IPS-20b (cell line): Measurements from ENCODE around the gene FHIT.

ENCODE experiments used
- H3K27ac ChIP-seq: one replicate; pipeline ENCODE4 v1.5.1; 2013; ENCODE audit warnings: low read length
- H3K27me3 ChIP-seq: 2 replicates; pipeline ENCODE4 v1.6.1; 2013; ENCODE audit warnings: mild to moderate bottlenecking, low read length, inconsistent platforms; ENCODE audit not compliant: insufficient read depth
- H3K36me3 ChIP-seq: 2 replicates; pipeline ENCODE4 v1.6.1; 2013; ENCODE audit warnings: low read depth, mild to moderate bottlenecking, inconsistent platforms, low read length, moderate library complexity; ENCODE audit not compliant: insufficient read depth
- H3K4me1 ChIP-seq: 2 replicates; pipeline ENCODE4 v1.6.1; 2013; ENCODE audit warnings: mild to moderate bottlenecking, control low read depth, inconsistent platforms, low read length, moderate library complexity; ENCODE audit not compliant: insufficient read depth
- H3K4me3 ChIP-seq: 2 replicates; pipeline ENCODE4 v1.5.1; 2013; ENCODE audit warnings: mild to moderate bottlenecking, low read length, inconsistent platforms
- H3K9ac ChIP-seq: 2 replicates; pipeline ENCODE4 v1.6.1; 2013; ENCODE audit warnings: low read depth, mild to moderate bottlenecking, inconsistent platforms, low read length, moderate library complexity
- H3K9me3 ChIP-seq: 2 replicates; pipeline ENCODE4 v1.6.1; 2013; ENCODE audit warnings: mild to moderate bottlenecking, low read depth, low read length, inconsistent platforms; ENCODE audit not compliant: insufficient read depth

FHIT gene

DNA sequence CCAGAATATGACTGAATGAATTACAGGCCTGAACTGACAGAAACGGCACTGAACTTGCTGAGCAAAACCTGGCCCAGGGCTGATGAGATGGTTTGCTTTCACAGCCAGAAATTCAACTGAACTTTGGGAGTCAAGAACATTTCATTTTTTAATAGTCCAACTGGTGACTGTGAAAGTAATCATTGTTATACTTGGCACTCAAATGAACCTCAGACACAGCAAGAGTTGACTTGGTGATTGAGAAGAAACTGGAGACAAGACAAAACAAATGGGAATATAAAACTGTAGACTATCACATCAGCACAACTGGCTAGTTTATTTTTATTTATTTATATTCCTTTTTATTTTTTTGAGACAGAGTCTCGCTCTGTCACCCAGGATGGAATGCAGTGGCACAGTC, 1342.6 kb downstream of the FHIT start:
- H3K36me3 ChIP-seq, result no peaks in the 10 kb centered on the region
- H3K9ac ChIP-seq, result no peak overlapping the region

DNA sequence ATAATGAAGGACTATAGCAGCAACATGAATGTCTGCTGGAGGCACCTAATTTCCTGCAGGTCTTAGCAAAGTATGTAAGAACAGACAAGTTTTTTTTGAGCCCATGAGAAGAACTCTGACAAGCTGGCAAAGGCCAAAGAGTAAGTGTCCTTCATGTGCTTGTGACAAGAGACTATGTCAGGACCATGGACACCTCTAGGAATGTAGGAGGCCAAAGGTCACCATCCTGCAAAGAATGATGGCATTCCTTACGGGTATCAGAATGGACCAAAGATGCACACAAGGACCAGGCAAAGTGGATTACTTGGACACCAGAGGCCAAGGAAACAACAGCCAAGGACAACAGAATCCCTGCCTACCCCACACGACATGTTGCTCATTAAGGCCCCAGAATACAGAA, 1343.0 kb downstream of the FHIT start:
- Histone ChIP-seq H3K9ac (no peak overlapping the region), H3K4me3 (no peak overlapping the region), H3K27ac (no peak overlapping the region), H3K4me1 (no peaks in the 10 kb centered on the region), H3K36me3 (no peaks in the 10 kb centered on the region), H3K9me3 (peaks cover 6% of the 10 kb centered on the region), H3K27me3 (no peaks in the 10 kb centered on the region)

More for the DNA sequence above, 1342.6 kb downstream of the FHIT start:
- H3K9me3 ChIP-seq, result peaks cover 6% of the 10 kb centered on the region
- no peaks in the 10 kb centered on the region for H3K27me3 ChIP-seq
- H3K27ac ChIP-seq, result no peak overlapping the region
- H3K4me3 ChIP-seq, result no peak overlapping the region
- no peaks in the 10 kb centered on the region for H3K4me1 ChIP-seq

DNA sequence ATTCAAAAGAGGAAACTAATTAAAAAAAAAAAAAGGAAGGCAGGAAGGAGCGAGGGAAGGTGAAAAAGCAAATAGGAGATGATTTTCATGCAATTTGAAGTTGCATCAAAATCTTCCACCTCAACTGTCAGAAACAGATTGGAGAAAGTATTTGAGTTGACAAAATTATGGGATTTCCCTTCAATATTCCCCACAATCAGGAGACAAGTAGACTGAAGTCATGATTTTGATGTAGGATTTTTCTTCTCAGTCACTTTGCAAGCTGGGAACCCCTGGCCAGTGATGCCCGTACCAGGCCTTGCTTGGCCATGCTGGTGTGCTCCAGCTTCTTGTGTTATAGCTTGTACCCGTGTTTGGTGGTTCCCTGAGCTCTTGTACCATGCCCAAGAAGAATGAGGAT, 1347.0 kb downstream of the FHIT start:
- H3K9ac ChIP-seq, result no peak overlapping the region
- no peaks in the 10 kb centered on the region for H3K27me3 ChIP-seq
- no peaks in the 10 kb centered on the region for H3K36me3 ChIP-seq
- no peaks in the 10 kb centered on the region for H3K4me1 ChIP-seq
- peaks cover 6% of the 10 kb centered on the region for H3K9me3 ChIP-seq
- H3K27ac ChIP-seq, result no peak overlapping the region
- no peak overlapping the region for H3K4me3 ChIP-seq

DNA sequence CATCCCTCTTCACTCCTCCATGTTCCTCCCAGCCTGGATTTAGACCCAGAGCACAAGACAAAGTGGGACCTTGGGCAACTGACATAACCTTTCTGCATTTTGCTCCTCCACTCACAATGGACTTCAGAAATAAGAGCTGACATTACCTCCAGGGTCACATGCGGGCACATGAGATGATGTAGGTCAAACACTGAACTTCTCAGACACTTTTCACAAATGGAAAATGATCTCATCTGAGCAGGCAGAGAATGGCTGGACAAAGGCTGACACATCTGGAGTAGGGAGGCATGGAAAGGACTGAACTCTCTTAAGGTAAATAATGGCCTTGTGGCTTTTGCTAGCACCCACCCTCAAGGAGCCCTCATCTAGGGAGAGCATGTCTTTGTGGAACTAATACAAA, 1352.2 kb downstream of the FHIT start:
- H3K27me3 ChIP-seq, result no peaks in the 10 kb centered on the region
- no peak overlapping the region for H3K27ac ChIP-seq

DNA sequence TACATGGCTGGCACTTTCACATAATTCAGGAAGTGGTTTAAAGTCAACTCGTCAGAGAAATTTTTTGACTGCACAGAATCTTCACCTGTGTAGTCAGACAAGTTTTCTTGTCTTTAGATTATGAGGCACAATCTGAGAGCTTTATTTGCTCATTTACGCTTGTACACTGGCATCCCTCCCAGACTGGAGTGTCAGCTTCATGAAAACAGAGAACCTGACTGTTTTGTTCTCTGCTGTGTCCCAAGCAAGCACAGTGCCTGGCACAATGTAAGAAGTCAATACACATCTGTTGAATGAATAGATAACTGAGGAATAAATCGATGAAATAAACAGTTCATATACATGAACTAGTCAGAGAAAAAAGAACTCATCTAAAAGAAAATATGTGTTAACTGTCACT, 1355.3 kb downstream of the FHIT start:
- no peak overlapping the region for H3K27ac ChIP-seq

More for the DNA sequence above, 1352.2 kb downstream of the FHIT start:
- H3K4me3 ChIP-seq, result no peak overlapping the region
- H3K9ac ChIP-seq, result no peak overlapping the region
- H3K9me3 ChIP-seq, result no peaks in the 10 kb centered on the region
- H3K36me3 ChIP-seq, result no peaks in the 10 kb centered on the region
- H3K4me1 ChIP-seq, result no peaks in the 10 kb centered on the region

DNA sequence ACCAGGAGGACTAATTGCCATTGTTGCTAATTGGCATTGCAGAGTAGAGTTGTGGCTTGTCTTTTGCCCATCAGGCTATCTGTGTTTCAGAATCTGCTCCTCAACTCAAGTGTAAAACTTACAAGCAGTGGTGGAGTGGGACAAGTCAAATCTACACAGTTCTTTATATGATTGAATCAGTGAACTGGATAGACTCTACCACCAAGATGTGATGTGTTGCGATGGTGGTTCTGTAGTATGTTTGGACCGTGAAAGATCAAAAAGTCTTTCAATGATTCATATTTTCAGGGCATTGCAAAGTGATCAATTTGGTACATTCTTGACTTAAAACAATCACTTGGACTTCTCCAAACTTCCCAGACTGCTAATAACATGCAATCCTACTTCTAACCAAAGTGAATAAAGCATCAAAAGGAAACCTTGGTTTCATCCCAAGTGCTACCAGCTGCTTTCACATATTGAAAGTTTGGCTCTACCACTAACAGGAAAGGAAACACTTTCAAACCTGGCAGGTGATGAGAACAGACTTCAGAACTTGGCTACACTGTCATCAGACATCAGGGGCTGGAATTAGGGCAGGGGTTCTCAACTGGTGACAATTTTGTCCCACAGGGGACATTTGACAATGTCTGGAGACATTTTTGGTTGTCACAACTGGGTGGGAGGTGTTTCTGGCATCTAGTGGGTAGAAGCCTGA, 1356.7 kb downstream of the FHIT start:
- Histone ChIP-seq H3K27me3 (no peaks in the 10 kb centered on the region), H3K9me3 (no peaks in the 10 kb centered on the region), H3K4me1 (no peaks in the 10 kb centered on the region), H3K4me3 (no peak overlapping the region), H3K27ac (no peak overlapping the region), H3K36me3 (no peaks in the 10 kb centered on the region), H3K9ac (no peak overlapping the region)

More for the DNA sequence above, 1355.3 kb downstream of the FHIT start:
- H3K4me1 ChIP-seq, result no peaks in the 10 kb centered on the region
- no peak overlapping the region for H3K4me3 ChIP-seq
- no peak overlapping the region for H3K9ac ChIP-seq
- H3K27me3 ChIP-seq, result no peaks in the 10 kb centered on the region
- H3K36me3 ChIP-seq, result no peaks in the 10 kb centered on the region
- no peaks in the 10 kb centered on the region for H3K9me3 ChIP-seq

DNA sequence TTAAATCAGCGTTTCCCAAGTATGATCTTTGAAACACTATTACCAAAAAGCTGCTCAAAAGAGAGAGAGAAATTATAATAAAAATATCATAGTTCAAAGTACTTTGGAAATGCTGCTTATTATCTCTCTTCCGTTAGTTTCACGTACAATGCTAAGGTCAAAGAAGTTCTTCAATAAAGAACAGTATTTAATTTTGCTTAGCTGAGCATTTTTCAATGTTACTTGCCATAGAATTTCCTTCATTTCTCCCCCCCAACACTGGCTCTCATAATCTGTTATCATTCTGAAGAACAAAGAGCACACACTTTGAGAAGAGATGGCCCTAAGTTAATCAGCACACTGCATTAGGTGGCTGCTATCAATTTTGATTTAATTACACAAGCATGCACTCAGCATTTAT, 1360.6 kb downstream of the FHIT start:
- no peaks in the 10 kb centered on the region for H3K27me3 ChIP-seq
- no peaks in the 10 kb centered on the region for H3K4me1 ChIP-seq
- no peak overlapping the region for H3K4me3 ChIP-seq
- H3K9me3 ChIP-seq, result no peaks in the 10 kb centered on the region
- H3K27ac ChIP-seq, result no peak overlapping the region
- no peaks in the 10 kb centered on the region for H3K36me3 ChIP-seq
- H3K9ac ChIP-seq, result no peak overlapping the region

DNA sequence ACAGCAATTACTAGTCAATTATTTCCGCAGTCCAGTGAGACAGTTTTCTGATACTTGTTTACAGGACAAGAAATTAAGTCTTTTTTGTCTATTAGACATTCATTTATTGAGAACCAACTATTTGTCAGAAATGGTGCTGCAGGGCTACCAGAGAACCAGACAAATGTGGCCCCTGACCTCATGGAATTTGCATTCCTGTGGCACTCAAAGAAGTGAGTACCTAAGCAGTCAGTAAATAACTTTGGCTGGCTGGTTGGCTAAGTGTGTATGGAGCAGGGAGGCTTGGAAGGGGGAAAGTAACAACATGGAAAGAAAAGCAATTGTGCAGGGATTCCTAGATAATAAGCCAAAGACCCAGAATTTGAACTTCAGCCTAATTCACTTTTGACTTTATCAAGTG, 1364.5 kb downstream of the FHIT start:
- Histone ChIP-seq H3K27ac (no peak overlapping the region), H3K9me3 (no peaks in the 10 kb centered on the region), H3K27me3 (no peaks in the 10 kb centered on the region), H3K4me3 (no peak overlapping the region), H3K4me1 (no peaks in the 10 kb centered on the region), H3K36me3 (no peaks in the 10 kb centered on the region), H3K9ac (no peak overlapping the region)

DNA sequence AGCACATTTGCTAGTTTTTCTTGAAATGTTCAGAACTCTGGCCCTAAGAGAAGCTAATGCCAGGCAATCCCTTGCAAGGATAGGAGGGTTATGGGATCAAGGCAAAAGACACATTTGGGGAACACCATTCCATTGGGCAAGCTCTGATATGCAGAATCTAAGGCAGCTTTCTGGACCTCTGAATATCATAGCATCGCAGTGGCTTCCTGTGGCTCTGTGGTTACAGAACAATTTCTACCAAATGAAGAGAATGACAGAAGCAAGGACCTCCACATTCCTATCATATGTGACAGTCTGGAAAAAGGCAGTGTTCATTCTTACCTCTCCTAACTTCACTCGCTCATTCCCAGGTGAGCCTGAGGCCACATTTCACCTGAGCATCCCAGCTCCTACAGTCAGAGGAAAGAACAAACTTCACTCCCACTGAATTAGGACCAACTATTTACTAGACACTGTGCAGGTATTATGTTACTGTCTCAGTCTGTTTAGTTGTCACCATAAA, 1365.3 kb downstream of the FHIT start:
- H3K27me3 ChIP-seq, result no peaks in the 10 kb centered on the region
- H3K36me3 ChIP-seq, result no peaks in the 10 kb centered on the region
- H3K9me3 ChIP-seq, result no peaks in the 10 kb centered on the region
- H3K4me1 ChIP-seq, result no peaks in the 10 kb centered on the region
- H3K4me3 ChIP-seq, result no peak overlapping the region
- H3K27ac ChIP-seq, result no peak overlapping the region
- no peak overlapping the region for H3K9ac ChIP-seq

DNA sequence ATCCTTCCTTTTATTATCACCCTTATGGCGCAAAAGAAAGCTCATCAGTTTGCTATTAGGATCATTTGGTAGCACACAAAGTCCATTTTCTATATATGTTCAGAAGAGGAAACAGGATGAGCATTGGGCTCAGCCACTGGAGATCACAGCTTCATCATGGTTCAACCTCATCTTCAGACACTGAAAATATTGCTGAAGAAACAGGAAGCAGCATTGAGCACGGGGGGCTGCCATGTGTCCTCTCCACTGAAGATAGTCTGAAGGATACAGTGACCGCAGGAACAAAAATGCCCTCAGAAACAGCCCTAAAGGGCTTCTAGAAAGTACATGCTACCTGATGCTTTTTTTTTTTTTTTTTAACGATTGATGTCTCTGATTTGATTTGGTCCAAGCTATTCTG, 1366.2 kb downstream of the FHIT start:
- Histone ChIP-seq H3K4me1 (no peaks in the 10 kb centered on the region), H3K27me3 (no peaks in the 10 kb centered on the region), H3K9me3 (no peaks in the 10 kb centered on the region), H3K36me3 (no peaks in the 10 kb centered on the region), H3K27ac (no peak overlapping the region), H3K4me3 (no peak overlapping the region), H3K9ac (no peak overlapping the region)

DNA sequence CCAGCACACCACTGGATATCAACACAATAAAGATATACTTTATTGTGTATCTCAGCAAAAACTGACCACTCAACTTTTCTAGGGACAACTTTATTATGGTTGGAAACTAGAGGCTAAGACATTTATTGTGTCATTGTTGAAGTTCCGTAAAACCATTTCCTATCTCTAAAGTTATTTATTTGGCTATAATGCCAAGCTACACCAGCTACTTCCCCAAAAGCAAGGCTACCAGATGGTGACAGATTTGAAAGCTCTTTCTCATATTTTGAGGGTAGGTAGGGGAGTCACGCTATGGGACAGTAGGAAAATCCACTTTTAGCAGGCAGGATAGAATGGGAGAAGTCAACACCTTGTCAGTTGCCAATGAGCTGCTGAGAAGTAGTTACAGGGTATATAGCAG, 1366.8 kb downstream of the FHIT start:
- Histone ChIP-seq H3K9ac (no peak overlapping the region), H3K4me1 (no peaks in the 10 kb centered on the region), H3K27me3 (no peaks in the 10 kb centered on the region), H3K9me3 (no peaks in the 10 kb centered on the region), H3K36me3 (no peaks in the 10 kb centered on the region), H3K4me3 (no peak overlapping the region), H3K27ac (no peak overlapping the region)

DNA sequence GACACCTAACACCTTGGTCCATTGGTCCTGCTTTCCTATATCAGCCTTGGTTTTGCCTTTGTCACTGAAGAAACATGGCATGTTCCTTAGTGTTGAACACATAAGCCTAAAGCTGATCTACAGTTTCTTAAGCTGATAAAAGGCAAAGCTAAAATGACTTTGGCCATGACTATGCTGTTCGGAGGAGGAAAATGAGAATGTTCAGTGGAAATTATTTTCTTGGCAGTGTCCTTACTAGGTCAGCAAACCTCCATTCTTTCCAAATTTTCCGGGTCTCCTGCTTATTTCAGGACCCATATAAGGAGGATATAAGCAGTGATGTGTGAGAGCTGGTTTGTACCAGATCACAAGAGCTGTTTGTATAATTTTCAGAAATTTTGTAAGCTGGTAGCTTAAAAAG, 1368.5 kb downstream of the FHIT start:
- Histone ChIP-seq H3K27me3 (no peaks in the 10 kb centered on the region), H3K4me3 (no peak overlapping the region), H3K9ac (no peak overlapping the region), H3K27ac (no peak overlapping the region), H3K9me3 (no peaks in the 10 kb centered on the region), H3K4me1 (no peaks in the 10 kb centered on the region), H3K36me3 (no peaks in the 10 kb centered on the region)
